Measurements from ENCODE around the gene ALAD. TPM values are rescaled to one million over a fixed set of nuclear protein-coding genes. Genes with fewer than 3 reads are reported as not detected.

ALAD gene
- total and polyA plus RNA-seq, 2 experiments from 2014 or later: 13.7 to 18.7 TPM

GRCh38 chr9:113355040-113355596 is 46.0 kb downstream of the ALAD start:
- Histone ChIP-seq H2AFZ (no peak overlapping the region), H3K9ac (no peak overlapping the region), H3F3A (ENCODE audit: insufficient read depth) (no peaks in the 10 kb centered on the region), H3K27ac (no peak overlapping the region), H3K79me2 (ENCODE audit: insufficient read depth) (no peaks in the 10 kb centered on the region), H3K9me3 (ENCODE audit: low read depth) (no peaks in the 10 kb centered on the region), H3K4me3 (no peak overlapping the region), H3K9me2 (ENCODE audit: insufficient read depth) (no peaks in the 10 kb centered on the region), H3K27me3 (replicated peaks; ENCODE audit: insufficient read depth) (peaks cover 60% of the 10 kb centered on the region), H3K36me3 (ENCODE audit: low read depth) (no peaks in the 10 kb centered on the region), H3K4me2 (ENCODE audit: unreplicated experiment) (no peak overlapping the region), H4K20me1 (ENCODE audit: insufficient read depth) (no peaks in the 10 kb centered on the region), H3K4me1 (ENCODE audit: insufficient read depth) (no peaks in the 10 kb centered on the region)
- 38 to 47% methylated on average over 4 of the region's 4 CpGs for WGBS, 2 experiments (ENCODE audit: low coverage in 1 of 2, low lambda C conversion rate in 2 of 2, missing lambda C conversion rate in 2 of 2)
- no peak for DNase-seq
- TF ChIP-seq EZH2phosphoT487 (IDR thresholded peaks at IDR 0.05; ENCODE audit: insufficient read depth, low read depth) (no peak), EZH2 (IDR thresholded peaks at IDR 0.05; ENCODE audit: insufficient read depth, poor library complexity, severe bottlenecking) (no peak)
- in situ Hi-C loops (cut with MboI): no loop called here

GRCh38 chr9:113352411-113352810 is 48.7 kb downstream of the ALAD start:
- no peak overlapping the region for H3K4me2 ChIP-seq (ENCODE audit: unreplicated experiment)
- no peak overlapping the region for H3K27ac ChIP-seq
- H3K9me2 ChIP-seq (ENCODE audit: insufficient read depth): no peaks in the 10 kb centered on the region
- no peak for TF ChIP-seq EZH2phosphoT487 (IDR thresholded peaks at IDR 0.05; ENCODE audit: insufficient read depth, low read depth)
- peaks cover 71% of the 10 kb centered on the region for H3K27me3 ChIP-seq (replicated peaks; ENCODE audit: insufficient read depth)
- no peak overlapping the region for H2AFZ ChIP-seq
- H3K79me2 ChIP-seq (ENCODE audit: insufficient read depth): no peaks in the 10 kb centered on the region
- H3K36me3 ChIP-seq (ENCODE audit: low read depth): no peaks in the 10 kb centered on the region
- H4K20me1 ChIP-seq (ENCODE audit: insufficient read depth): no peaks in the 10 kb centered on the region
- no peaks in the 10 kb centered on the region for H3K4me1 ChIP-seq (ENCODE audit: insufficient read depth)
- in situ Hi-C loops (cut with MboI): no loop called here
- no peaks in the 10 kb centered on the region for H3F3A ChIP-seq (ENCODE audit: insufficient read depth)
- WGBS, 2 experiments (ENCODE audit: low coverage in 1 of 2, low lambda C conversion rate in 2 of 2, missing lambda C conversion rate in 2 of 2): 60% methylated on average over 1 of the region's 1 CpG
- no peaks in the 10 kb centered on the region for H3K9me3 ChIP-seq (ENCODE audit: low read depth)
- DNase-seq: peak; percentile 14
- H3K4me3 ChIP-seq: no peak overlapping the region
- no peak overlapping the region for H3K9ac ChIP-seq

- TF ChIP-seq EZH2phosphoT487 (IDR thresholded peaks at IDR 0.05; ENCODE audit: insufficient read depth, low read depth): no peak
- no peak for TF ChIP-seq EZH2 (IDR thresholded peaks at IDR 0.05; ENCODE audit: insufficient read depth, poor library complexity, severe bottlenecking)
- Histone ChIP-seq H3K36me3 (ENCODE audit: low read depth) (no peaks in the 10 kb centered on the region), H4K20me1 (ENCODE audit: insufficient read depth) (no peaks in the 10 kb centered on the region), H3K4me2 (ENCODE audit: unreplicated experiment) (no peak overlapping the region), H3K9me2 (ENCODE audit: insufficient read depth) (no peaks in the 10 kb centered on the region), H3K9me3 (ENCODE audit: low read depth) (no peaks in the 10 kb centered on the region), H3K4me3 (no peak overlapping the region), H2AFZ (no peak overlapping the region), H3F3A (ENCODE audit: insufficient read depth) (no peaks in the 10 kb centered on the region), H3K9ac (no peak overlapping the region), H3K27me3 (replicated peaks; ENCODE audit: insufficient read depth) (peaks cover 67% of the 10 kb centered on the region), H3K4me1 (ENCODE audit: insufficient read depth) (no peaks in the 10 kb centered on the region), H3K79me2 (ENCODE audit: insufficient read depth) (no peaks in the 10 kb centered on the region), H3K27ac (no peak overlapping the region)
- in situ Hi-C loops (cut with MboI): no loop called here
- DNase-seq: no peak
- 52 to 54% methylated on average over 6 of the region's 6 CpGs for WGBS, 2 experiments (ENCODE audit: low coverage in 1 of 2, low lambda C conversion rate in 2 of 2, missing lambda C conversion rate in 2 of 2)
Observed at GRCh38 chr9:113352006-113352405, 49.1 kb downstream of the ALAD start.

GRCh38 chr9:113350937-113351336 is 50.1 kb downstream of the ALAD start:
- H2AFZ ChIP-seq: no peak overlapping the region
- H3F3A ChIP-seq (ENCODE audit: insufficient read depth): no peaks in the 10 kb centered on the region
- H3K9me2 ChIP-seq (ENCODE audit: insufficient read depth): no peaks in the 10 kb centered on the region
- no peaks in the 10 kb centered on the region for H4K20me1 ChIP-seq (ENCODE audit: insufficient read depth)
- DNase-seq: no peak
- no peak for TF ChIP-seq EZH2phosphoT487 (IDR thresholded peaks at IDR 0.05; ENCODE audit: insufficient read depth, low read depth)
- no peak for TF ChIP-seq EZH2 (IDR thresholded peaks at IDR 0.05; ENCODE audit: insufficient read depth, poor library complexity, severe bottlenecking)
- no peak overlapping the region for H3K4me3 ChIP-seq
- H3K79me2 ChIP-seq (ENCODE audit: insufficient read depth): no peaks in the 10 kb centered on the region
- peaks cover 61% of the 10 kb centered on the region for H3K27me3 ChIP-seq (replicated peaks; ENCODE audit: insufficient read depth)
- H3K4me2 ChIP-seq (ENCODE audit: unreplicated experiment): no peak overlapping the region
- WGBS, 2 experiments (ENCODE audit: low coverage in 1 of 2, low lambda C conversion rate in 2 of 2, missing lambda C conversion rate in 2 of 2): 60 to 65% methylated on average over 6 of the region's 6 CpGs
- H3K27ac ChIP-seq: no peak overlapping the region
- H3K9me3 ChIP-seq (ENCODE audit: low read depth): no peaks in the 10 kb centered on the region
- no peaks in the 10 kb centered on the region for H3K36me3 ChIP-seq (ENCODE audit: low read depth)
- in situ Hi-C loops (cut with MboI): no loop called here
- H3K9ac ChIP-seq: no peak overlapping the region
- no peaks in the 10 kb centered on the region for H3K4me1 ChIP-seq (ENCODE audit: insufficient read depth)

All from GM23248 (cell line).